ENCODE results near the gene FYB2. TPM values are rescaled to one million over a fixed set of nuclear protein-coding genes. Genes with fewer than 3 reads are reported as not detected.

Gene FYB2
- total and polyA plus RNA-seq, 12 donors = not detected

DNA sequence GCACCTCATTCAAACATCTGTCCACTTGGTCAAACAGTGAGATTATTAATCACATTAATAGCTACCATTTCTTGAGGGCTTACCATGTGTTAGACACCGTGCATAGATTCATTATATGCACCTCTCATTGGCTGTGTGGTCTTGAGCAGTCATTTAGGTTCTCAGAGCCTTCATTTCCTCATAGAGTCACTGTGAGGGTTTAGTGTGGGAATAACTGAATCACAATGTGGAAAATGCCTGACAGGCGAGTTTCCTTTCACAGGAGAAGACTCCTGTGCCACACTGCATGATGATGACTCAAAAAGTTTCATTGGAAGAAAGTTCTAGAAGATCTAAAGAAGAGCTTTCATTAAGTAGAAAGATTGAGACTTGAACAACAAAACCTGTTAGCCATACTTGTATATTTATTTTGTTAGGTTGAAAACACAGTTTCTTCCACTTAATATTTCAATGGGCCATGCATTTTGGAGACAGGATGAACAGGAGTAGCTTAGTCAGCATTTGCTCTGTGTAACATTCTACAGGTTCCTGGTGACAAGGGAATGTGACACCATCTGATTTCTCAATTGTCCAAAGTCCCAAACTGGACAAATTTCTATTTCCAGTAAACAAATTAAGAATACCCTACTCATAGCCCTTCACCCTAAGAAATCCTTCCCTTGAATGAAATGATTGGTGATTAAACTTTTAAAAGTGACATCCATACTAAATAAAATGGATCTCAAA, 45.7 kb downstream of the FYB2 start:
- intact Hi-C loops (cut with DNase I) = no loop called here
- DNase-seq = no peak
- Histone ChIP-seq H3K9me3 (replicated peaks in 1 of 3) (no peaks in the 10 kb centered on the region), H3K27me3 (no peaks in the 10 kb centered on the region), H3K4me1 (replicated peaks in 1 of 2) (no peaks in the 10 kb centered on the region), H3K4me3 (peak overlapping the region in 1 of 4 donors; percentile 40), H3K27ac (no peak overlapping the region), H3K36me3 (replicated peaks in 1 of 2) (no peaks in the 10 kb centered on the region)
- TF ChIP-seq, protein P1, sequence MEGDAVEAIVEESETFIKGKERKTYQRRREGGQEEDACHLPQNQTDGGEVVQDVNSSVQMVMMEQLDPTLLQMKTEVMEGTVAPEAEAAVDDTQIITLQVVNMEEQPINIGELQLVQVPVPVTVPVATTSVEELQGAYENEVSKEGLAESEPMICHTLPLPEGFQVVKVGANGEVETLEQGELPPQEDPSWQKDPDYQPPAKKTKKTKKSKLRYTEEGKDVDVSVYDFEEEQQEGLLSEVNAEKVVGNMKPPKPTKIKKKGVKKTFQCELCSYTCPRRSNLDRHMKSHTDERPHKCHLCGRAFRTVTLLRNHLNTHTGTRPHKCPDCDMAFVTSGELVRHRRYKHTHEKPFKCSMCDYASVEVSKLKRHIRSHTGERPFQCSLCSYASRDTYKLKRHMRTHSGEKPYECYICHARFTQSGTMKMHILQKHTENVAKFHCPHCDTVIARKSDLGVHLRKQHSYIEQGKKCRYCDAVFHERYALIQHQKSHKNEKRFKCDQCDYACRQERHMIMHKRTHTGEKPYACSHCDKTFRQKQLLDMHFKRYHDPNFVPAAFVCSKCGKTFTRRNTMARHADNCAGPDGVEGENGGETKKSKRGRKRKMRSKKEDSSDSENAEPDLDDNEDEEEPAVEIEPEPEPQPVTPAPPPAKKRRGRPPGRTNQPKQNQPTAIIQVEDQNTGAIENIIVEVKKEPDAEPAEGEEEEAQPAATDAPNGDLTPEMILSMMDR (IDR thresholded peaks at IDR 0.05) = no peak
- 73 to 84% (median 76%) methylated on average over 2 of the region's 2 CpGs for whole genome bisulfite sequencing, 4 donors

DNA sequence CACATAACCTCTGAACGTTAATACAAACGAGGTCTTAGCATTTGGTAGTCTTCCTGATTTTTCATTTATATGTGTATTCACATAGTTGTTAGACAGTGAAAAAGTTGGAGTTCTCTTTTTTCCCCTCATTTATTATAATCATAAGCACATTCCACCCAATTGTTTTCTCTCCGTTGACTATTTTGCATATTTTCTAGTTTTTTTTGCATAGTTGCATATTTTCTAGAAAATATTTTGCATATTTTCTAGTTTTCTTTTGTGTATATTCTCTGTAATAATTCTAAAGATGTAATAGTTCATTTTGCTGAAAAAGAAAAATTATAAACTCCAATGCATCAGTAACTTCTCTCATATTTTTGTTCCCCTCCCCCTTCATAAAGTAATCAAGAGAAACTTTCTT, 47.5 kb downstream of the FYB2 start:
- Histone ChIP-seq H3K27ac (no peak overlapping the region), H3K27me3 (peaks cover 7% of the 10 kb centered on the region), H3K9me3 (replicated peaks in 1 of 3) (no peaks in the 10 kb centered on the region), H3K36me3 (replicated peaks in 1 of 2) (no peaks in the 10 kb centered on the region), H3K4me3 (no peak overlapping the region), H3K4me1 (replicated peaks in 1 of 2) (no peaks in the 10 kb centered on the region)
- intact Hi-C loops (cut with DNase I) = no loop called here
- WGBS, 4 donors = 66 to 88% (median 76%) methylated on average over 3 of the region's 3 CpGs
- TF ChIP-seq POLR2A (IDR thresholded peaks at IDR 0.05) = no peak
- TF ChIP-seq, protein P1 (IDR thresholded peaks at IDR 0.05) = no peak
- DNase-seq = no peak

DNA sequence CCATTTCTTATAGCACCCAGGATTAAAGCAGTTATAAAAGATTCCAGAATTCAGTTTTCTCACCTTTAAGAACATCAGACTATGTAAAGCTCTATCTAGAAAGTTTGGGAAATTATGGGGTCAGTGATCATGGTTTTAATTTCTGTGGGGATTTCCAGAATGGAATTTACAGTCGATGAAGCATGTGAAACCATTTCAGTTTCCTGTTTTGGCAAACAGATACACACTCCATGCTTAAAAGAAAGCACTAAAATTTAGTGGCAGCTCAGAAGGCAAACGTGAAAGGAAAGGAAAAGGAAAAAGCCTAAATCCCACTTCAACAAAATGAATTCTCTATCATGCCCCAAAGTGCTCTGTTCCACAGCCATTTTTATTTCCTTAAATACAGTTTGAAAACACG, 60.4 kb downstream of the FYB2 start:
- 37 to 47% (median 44%) methylated on average over 3 of the region's 3 CpGs for WGBS, 4 donors
- no peak for DNase-seq
- Histone ChIP-seq H3K9me3 (replicated peaks in 1 of 3) (no peaks in the 10 kb centered on the region), H3K4me3 (no peak overlapping the region), H3K4me1 (replicated peaks in 1 of 2) (no peaks in the 10 kb centered on the region), H3K27ac (no peak overlapping the region), H3K36me3 (replicated peaks in 1 of 2) (no peaks in the 10 kb centered on the region), H3K27me3 (no peaks in the 10 kb centered on the region)
- TF ChIP-seq, protein P1 (IDR thresholded peaks at IDR 0.05) = no peak
- no peak for TF ChIP-seq POLR2A (IDR thresholded peaks at IDR 0.05)
- intact Hi-C loops (cut with DNase I) = no loop called here

DNA sequence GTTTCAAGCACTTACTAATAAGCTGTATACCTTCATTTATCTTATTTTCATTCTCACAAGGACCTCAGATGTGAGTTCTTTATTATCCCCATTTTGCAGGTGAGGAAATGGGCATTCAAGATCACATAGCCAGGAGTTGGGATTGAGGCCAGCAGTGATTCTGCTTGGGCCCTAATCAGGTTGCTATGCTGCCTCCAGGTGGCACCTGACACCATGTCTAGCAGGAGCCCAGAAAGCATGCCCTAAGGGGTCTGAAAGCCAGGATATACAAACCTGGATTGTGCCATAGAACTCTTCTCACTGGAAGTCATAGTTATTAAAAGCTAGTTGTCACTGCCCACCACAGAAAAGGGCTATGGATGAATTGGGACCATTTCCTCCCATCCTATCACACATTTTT, 61.1 kb downstream of the FYB2 start:
- Histone ChIP-seq H3K36me3 (replicated peaks in 1 of 2) (no peaks in the 10 kb centered on the region), H3K4me1 (replicated peaks in 1 of 2) (no peaks in the 10 kb centered on the region), H3K27me3 (peaks cover 3% of the 10 kb centered on the region), H3K4me3 (no peak overlapping the region), H3K27ac (no peak overlapping the region), H3K9me3 (replicated peaks in 1 of 3) (no peaks in the 10 kb centered on the region)
- intact Hi-C loops (cut with DNase I) = no loop called here
- DNase-seq = peak in 5 of 7 donors; percentile 7 to 54 (median 13)
- TF ChIP-seq, protein P1 (IDR thresholded peaks at IDR 0.05) = peak in 1 of 6 experiments; percentile 23
- TF ChIP-seq POLR2A (IDR thresholded peaks at IDR 0.05) = no peak
